MG63 (cell line): ENCODE data around the gene OR52E8. TPM values are rescaled to one million over a fixed set of nuclear protein-coding genes. Genes with fewer than 3 reads are reported as not detected.

Source experiments
- DNase-seq: peaks from one replicate; pipeline ENCODE4 v3.0.0-alpha.2; 2020
- H3K27me3 ChIP-seq: fragments of 250-450 bp; sonication (Bioruptor Pico); 2 replicates; pipeline ENCODE4 v1.5.1; 2020; ENCODE audit warnings: mild to moderate bottlenecking, moderate library complexity
- H3K36me3 ChIP-seq: fragments of 250-450 bp; sonication (Bioruptor Pico); 2 replicates; pipeline ENCODE4 v1.5.1; 2020; ENCODE audit warnings: mild to moderate bottlenecking, moderate library complexity
- H3K4me3 ChIP-seq: fragments of 250-450 bp; sonication (Bioruptor Pico); 2 replicates; pipeline ENCODE4 v1.5.1; 2020; ENCODE audit warnings: mild to moderate bottlenecking, moderate library complexity
- H3K9me3 ChIP-seq: fragments of 250-450 bp; sonication (Bioruptor Pico); 2 replicates; pipeline ENCODE4 v1.5.1; 2020; ENCODE audit warnings: mild to moderate bottlenecking, moderate library complexity
- total RNA-seq: library from RNA; depleted of rRNA; stranded (reverse); fragments of >200 nt; shearing (Covaris generic); gene quantifications from 2 replicates; pipeline ENCODE4 v1.2.3, GENCODE V29; 2014; ENCODE audit warnings: low replicate concordance; rRNA removed

Gene OR52E8
- total RNA-seq, 1 experiment from 2014 or later, result not detected

- Histone ChIP-seq H3K9me3 (no peaks in the 10 kb centered on the region), H3K27me3 (no peaks in the 10 kb centered on the region), H3K4me3 (no peak overlapping the region), H3K36me3 (no peaks in the 10 kb centered on the region)
- DNase-seq, result no peak
Observed at GRCh38 chr11:5818245-5818886, 39.1 kb downstream of the OR52E8 start.

- H3K27me3 ChIP-seq, result no peaks in the 10 kb centered on the region
- no peaks in the 10 kb centered on the region for H3K36me3 ChIP-seq
- no peak overlapping the region for H3K4me3 ChIP-seq
- DNase-seq, result no peak
- no peaks in the 10 kb centered on the region for H3K9me3 ChIP-seq
Observed at GRCh38 chr11:5815534-5815933, 42.0 kb downstream of the OR52E8 start.

GRCh38 chr11:5809905-5810795 lies 47.3 kb downstream of the OR52E8 start:
- no peak for DNase-seq
- Histone ChIP-seq H3K9me3 (no peaks in the 10 kb centered on the region), H3K4me3 (no peak overlapping the region), H3K36me3 (no peaks in the 10 kb centered on the region), H3K27me3 (no peaks in the 10 kb centered on the region)

GRCh38 chr11:5809122-5809519 lies 48.4 kb downstream of the OR52E8 start:
- peak overlapping the region; percentile 52 for H3K4me3 ChIP-seq
- no peaks in the 10 kb centered on the region for H3K9me3 ChIP-seq
- no peak for DNase-seq
- no peaks in the 10 kb centered on the region for H3K36me3 ChIP-seq
- H3K27me3 ChIP-seq, result no peaks in the 10 kb centered on the region

GRCh38 chr11:5808500-5809121 lies 48.9 kb downstream of the OR52E8 start, which contains the start of gene OR52N2:
Gene OR52N2 (plus strand): TSS chr11:5808924. CDS start chr11:5820336, 11,412 bp downstream.
- Histone ChIP-seq H3K36me3 (no peaks in the 10 kb centered on the region), H3K9me3 (no peaks in the 10 kb centered on the region), H3K27me3 (no peaks in the 10 kb centered on the region), H3K4me3 (peak within 1 kb of the TSS; percentile 52)
- DNase-seq, result peak; percentile 53

GRCh38 chr11:5807580-5807979 lies 49.9 kb downstream of the OR52E8 start:
- Histone ChIP-seq H3K36me3 (no peaks in the 10 kb centered on the region), H3K9me3 (no peaks in the 10 kb centered on the region), H3K27me3 (no peaks in the 10 kb centered on the region), H3K4me3 (no peak overlapping the region)
- no peak for DNase-seq

Other genes starting within 250 kb of the OR52E8 start
- 10.7 and 10.8 TPM in 2 replicates for gene TRIM34, start 232.7 kb downstream of the OR52E8 start, total RNA-seq
- 29.9 and 33.9 TPM in 2 replicates for gene TRIM5, start 172.6 kb downstream of the OR52E8 start, total RNA-seq
- 1.7 and 8.8 TPM in 2 replicates for gene TRIM22, start 167.9 kb downstream of the OR52E8 start, total RNA-seq
- gene OR56B1, start 121.2 kb downstream of the OR52E8 start, total RNA-seq, result not detected in 2 replicates
- not detected in 2 replicates for gene OR52N4, start 103.4 kb downstream of the OR52E8 start, total RNA-seq
- not detected in 2 replicates for gene OR52N5, start 74.3 kb downstream of the OR52E8 start, total RNA-seq
- gene OR52N1, start 66.4 kb downstream of the OR52E8 start, total RNA-seq, result not detected in 2 replicates
- not detected in 2 replicates for gene OR52N2, start 48.8 kb downstream of the OR52E8 start, total RNA-seq
- gene OR52E6, start 15.8 kb downstream of the OR52E8 start, total RNA-seq, result not detected in 2 replicates
- not detected in 2 replicates for gene OR52E4, start 22.9 kb upstream of the OR52E8 start, total RNA-seq
- gene OR52E5, start 35.5 kb upstream of the OR52E8 start, total RNA-seq, result not detected in 2 replicates
- not detected in 2 replicates for gene OR56A3, start 84.6 kb upstream of the OR52E8 start, total RNA-seq
- gene OR56A5, start 110.8 kb upstream of the OR52E8 start, total RNA-seq, result not detected in 2 replicates
- not detected in 2 replicates for gene OR52L1, start 129.3 kb upstream of the OR52E8 start, total RNA-seq
- gene OR56A4, start 149.3 kb upstream of the OR52E8 start, total RNA-seq, result not detected in 2 replicates
- gene OR56A1, start 173.1 kb upstream of the OR52E8 start, total RNA-seq, result not detected in 2 replicates
- gene OR56B4, start 250.0 kb upstream of the OR52E8 start, total RNA-seq, result not detected in 2 replicates